PC-3 (cell line): ENCODE data around the gene ACSBG1. TPM values are rescaled to one million over a fixed set of nuclear protein-coding genes. Genes with fewer than 3 reads are reported as not detected.

Experiments used
- ATAC-seq: fragments of 200-7000 bp; cut with Tn5 transposase; 2 replicates; pipeline ENCODE4 v1.9.1; 2020; ENCODE audit warnings: mild to moderate bottlenecking, moderate library complexity
- BruUV-seq: library from RNA; stranded (reverse); fragments of 400-500 nt; replicated peaks from 2 replicates; lab custom pipeline; 2021; lab: Mats Ljungman, UMichigan
- CTCF ChIA-PET: fragments of 300-600 bp; sonication (Branson Sonifier 250); formaldehyde crosslinking; loops from one replicate; lab custom pipeline; 2022; ENCODE audit warnings: antibody characterized with exemption; lab: Charles Lee
- POLR2A ChIA-PET: fragments of 300-600 bp; sonication (Branson Sonifier 250); formaldehyde crosslinking; loops from one replicate; lab custom pipeline; 2022; ENCODE audit warnings: antibody characterized with exemption; ENCODE audit not compliant: unreplicated experiment; lab: Charles Lee
- DNase-seq: peaks from one replicate; pipeline ENCODE4 v3.0.0-alpha.2; 2015
- H2AFZ ChIP-seq: fragments of 300-600 bp; sonication (generic); 2 replicates; pipeline ENCODE4 v1.6.0; 2016; ENCODE audit warnings: antibody characterized with exemption, low read length
- H3F3A ChIP-seq: fragments of 300-600 bp; sonication (generic); one replicate; pipeline ENCODE4 v1.6.0; 2017; ENCODE audit warnings: antibody characterized with exemption, low read length, control low read depth, mild to moderate bottlenecking; ENCODE audit not compliant: unreplicated experiment
- H3K27ac ChIP-seq: fragments of 300-600 bp; sonication (generic); 2 replicates; pipeline ENCODE4 v1.5.1; 2016; ENCODE audit warnings: mild to moderate bottlenecking, low read length
- H3K27me3 ChIP-seq: fragments of 300-600 bp; sonication (generic); 2 replicates; pipeline ENCODE4 v1.6.1; 2016; ENCODE audit warnings: low read length, mixed read lengths
- H3K36me3 ChIP-seq: fragments of 300-600 bp; sonication (generic); 2 replicates; pipeline ENCODE4 v1.6.1; 2016; ENCODE audit warnings: low read depth, mixed run types, low read length, mixed read lengths
- H3K4me1 ChIP-seq: fragments of 300-600 bp; sonication (generic); 2 replicates; pipeline ENCODE4 v1.5.1; 2016; ENCODE audit warnings: low read length; ENCODE audit not compliant: insufficient read depth
- H3K4me2 ChIP-seq: fragments of 300-600 bp; sonication (generic); 2 replicates; pipeline ENCODE4 v1.6.0; 2016; ENCODE audit warnings: low read length
- H3K4me3 ChIP-seq: fragments of 300-600 bp; sonication (generic); 2 replicates; pipeline ENCODE4 v1.5.1; 2016; ENCODE audit warnings: mild to moderate bottlenecking, low read length, mixed read lengths
- H3K79me2 ChIP-seq: fragments of 300-600 bp; sonication (generic); 2 replicates; pipeline ENCODE4 v1.6.1; 2017; ENCODE audit warnings: low read length, mixed read lengths
- H3K9ac ChIP-seq: fragments of 300-600 bp; sonication (generic); 2 replicates; pipeline ENCODE4 v1.6.0; 2016; ENCODE audit warnings: mild to moderate bottlenecking, low read length
- H3K9me2 ChIP-seq: fragments of 300-600 bp; sonication (generic); replicated peaks from 2 replicates; pipeline ENCODE4 v1.6.1; 2016; ENCODE audit warnings: mixed run types, low read length, mixed read lengths
- H3K9me3 ChIP-seq: fragments of 300-600 bp; sonication (generic); 2 replicates; pipeline ENCODE4 v1.6.1; 2016; ENCODE audit warnings: low read length, mixed read lengths
- H4K20me1 ChIP-seq: fragments of 300-600 bp; sonication (generic); 2 replicates; pipeline ENCODE4 v1.6.1; 2016; ENCODE audit warnings: low read length, mixed read lengths
- CTCF ChIP-seq: fragments of 300-600 bp; sonication (generic); conservative IDR thresholded peaks from 2 replicates; pipeline ENCODE4 v1.5.1; 2017; ENCODE audit warnings: antibody characterized with exemption, low read depth, mild to moderate bottlenecking, low read length
- EZH2 ChIP-seq: fragments of 300-600 bp; sonication (generic); IDR thresholded peaks from one replicate; pipeline ENCODE4 v1.6.1; 2017; ENCODE audit warnings: antibody characterized with exemption, mild to moderate bottlenecking, low read length; ENCODE audit not compliant: unreplicated experiment
- EZH2phosphoT487 ChIP-seq: fragments of 300-600 bp; sonication (generic); IDR thresholded peaks from 2 replicates; pipeline ENCODE4 v1.6.1; 2018; ENCODE audit warnings: mild to moderate bottlenecking, antibody characterized with exemption, low read length, borderline replicate concordance
- intact Hi-C: fragments of 100-400 bp; cut with micrococcal nuclease; formaldehyde crosslinking; loops from 2 replicates; pipeline ENCODE4 v1.9.0; 2023
- total RNA-seq: library from RNA; depleted of rRNA; stranded (reverse); fragments of >200 nt; gene quantifications from 2 replicates; pipeline ENCODE4 v1.2.3, GENCODE V29; 2014

Gene ACSBG1
- total RNA-seq, 1 experiment from 2014 or later = 0.36 TPM

GRCh38 chr15:78147566-78147965 is 86.8 kb downstream of the ACSBG1 start:
- no peak overlapping the region for H3K9ac ChIP-seq
- CTCF ChIA-PET = no interaction called here
- H3K4me2 ChIP-seq = no peak overlapping the region
- H3K4me1 ChIP-seq = peaks cover 17% of the 10 kb centered on the region; the same call in 1 of the 2 replicates
- H3K27ac ChIP-seq = no peak overlapping the region
- H3K4me3 ChIP-seq = no peak overlapping the region
- no peaks in the 10 kb centered on the region for H3F3A ChIP-seq
- H4K20me1 ChIP-seq = peaks cover 12% of the 10 kb centered on the region; the same call in 1 of the 2 replicates
- no peaks in the 10 kb centered on the region for H3K9me2 ChIP-seq
- TF ChIP-seq EZH2 = no peak
- TF ChIP-seq EZH2phosphoT487 = no peak
- no peak for TF ChIP-seq CTCF
- intact Hi-C loops = no loop called here
- H3K79me2 ChIP-seq = peaks cover 35% of the 10 kb centered on the region
- no peak overlapping the region for H2AFZ ChIP-seq
- H3K9me3 ChIP-seq = no peaks in the 10 kb centered on the region
- no peaks in the 10 kb centered on the region for H3K27me3 ChIP-seq
- ATAC-seq (no peak), DNase-seq (no peak)
- BruUV-seq = no TSS peak
- no peaks in the 10 kb centered on the region for H3K36me3 ChIP-seq
- POLR2A ChIA-PET = no interaction called here

- DNase-seq (no peak), ATAC-seq (no peak)
- BruUV-seq = no TSS peak
- H3F3A ChIP-seq = no peaks in the 10 kb centered on the region
- intact Hi-C loops = no loop called here
- no peak for TF ChIP-seq CTCF
- H3K4me3 ChIP-seq = no peak overlapping the region
- H3K9me3 ChIP-seq = no peaks in the 10 kb centered on the region
- H3K9ac ChIP-seq = no peak overlapping the region
- H2AFZ ChIP-seq = no peak overlapping the region
- ChIA-PET CTCF (no interaction called here), POLR2A (no interaction called here)
- H3K9me2 ChIP-seq = no peaks in the 10 kb centered on the region
- peaks cover 29% of the 10 kb centered on the region for H3K79me2 ChIP-seq
- H3K36me3 ChIP-seq = no peaks in the 10 kb centered on the region
- no peaks in the 10 kb centered on the region for H3K27me3 ChIP-seq
- H3K4me2 ChIP-seq = no peak overlapping the region
- H3K27ac ChIP-seq = no peak overlapping the region
- H4K20me1 ChIP-seq = peaks cover 12% of the 10 kb centered on the region; the same call in 1 of the 2 replicates
- peaks cover 17% of the 10 kb centered on the region; the same call in 1 of the 2 replicates for H3K4me1 ChIP-seq
These were observed 87.8 kb downstream of the ACSBG1 start for GRCh38 chr15:78146425-78147154.

GRCh38 chr15:78142332-78142731 is 92.0 kb downstream of the ACSBG1 start:
- no peaks in the 10 kb centered on the region for H3K9me2 ChIP-seq
- H3K9me3 ChIP-seq = no peaks in the 10 kb centered on the region
- no peaks in the 10 kb centered on the region for H4K20me1 ChIP-seq
- no peaks in the 10 kb centered on the region for H3K79me2 ChIP-seq
- no peak for TF ChIP-seq EZH2
- no peak for TF ChIP-seq CTCF
- no peak for TF ChIP-seq EZH2phosphoT487
- no peak overlapping the region for H3K27ac ChIP-seq
- no peaks in the 10 kb centered on the region for H3K36me3 ChIP-seq
- CTCF ChIA-PET = no interaction called here
- POLR2A ChIA-PET = no interaction called here
- no peak overlapping the region for H3K4me3 ChIP-seq
- no peak overlapping the region for H2AFZ ChIP-seq
- H3F3A ChIP-seq = no peaks in the 10 kb centered on the region
- DNase-seq (no peak), ATAC-seq (no peak)
- intact Hi-C loops = no loop called here
- H3K4me2 ChIP-seq = no peak overlapping the region
- H3K4me1 ChIP-seq = no peaks in the 10 kb centered on the region
- no peaks in the 10 kb centered on the region for H3K27me3 ChIP-seq
- no peak overlapping the region for H3K9ac ChIP-seq
- no TSS peak for BruUV-seq
